Transverse colon (tissue), 4 donors: Measurements from ENCODE around the gene PPARA. TPM values are rescaled to one million over a fixed set of nuclear protein-coding genes. Genes with fewer than 3 reads are reported as not detected.

Experiments
- DNase-seq: peaks from one replicate; pipeline ENCODE4 v3.0.0-alpha.2; 2019
- H3K27ac ChIP-seq, 4 donors: fragments of 200-600 bp; sonication (generic); 2 replicates each; pipeline ENCODE4 v1.5.1; 2016 to 2018; ENCODE audit warnings: inconsistent platforms in 4 of 4
- H3K27me3 ChIP-seq: fragments of 200-600 bp; sonication (generic); 2 replicates; pipeline ENCODE4 v1.5.1; 2017; ENCODE audit warnings: inconsistent platforms
- H3K36me3 ChIP-seq, 4 donors: fragments of 200-600 bp; sonication (generic); 2 replicates each; pipeline ENCODE4 v1.5.1; 2017 to 2019; ENCODE audit warnings: inconsistent platforms in 4 of 4
- H3K4me1 ChIP-seq, 4 donors: fragments of 200-600 bp; sonication (generic); 2 replicates each; pipeline ENCODE4 v1.5.1; 2017 to 2020; ENCODE audit warnings: inconsistent platforms in 4 of 4
- H3K4me3 ChIP-seq, 4 donors: fragments of 200-600 bp; sonication (generic); 1 replicate in 1 of 4; 2 replicates in 3 of 4; pipeline versions ENCODE4 v1.5.1 to v1.6.1; 2017 to 2019; ENCODE audit warnings: inconsistent platforms in 4 of 4
- H3K9me3 ChIP-seq, 2 donors: fragments of 200-600 bp; sonication (generic); 2 replicates each; pipeline ENCODE4 v1.5.1; 2017 to 2019; ENCODE audit warnings: inconsistent platforms in 2 of 2
- CTCF ChIP-seq, 5 experiments: fragments of 200-600 bp in 3 of 5; fragments of 450-650 bp in 2 of 5; sonication (generic) in 3 of 5; IDR thresholded peaks; 1 replicate in 2 of 5; 2 replicates in 3 of 5; pipeline ENCODE4 v1.5.1; 2016 to 2017; ENCODE audit warnings: antibody characterized with exemption in 5 of 5, inconsistent platforms in 3 of 5, mild to moderate bottlenecking in 2 of 5, moderate library complexity in 1 of 5
- EP300 ChIP-seq: sonication (generic); formaldehyde crosslinking; IDR thresholded peaks from one replicate; pipeline ENCODE4 v1.6.1; 2017; ENCODE audit warnings: antibody characterized with exemption, low read depth
- POLR2A ChIP-seq: fragments of 450-650 bp; IDR thresholded peaks from one replicate; pipeline ENCODE4 v1.6.1; 2016; ENCODE audit warnings: antibody characterized with exemption, mild to moderate bottlenecking, moderate library complexity
- POLR2AphosphoS5 ChIP-seq, 3 donors: sonication (generic); formaldehyde crosslinking; IDR thresholded peaks; one replicate each; pipeline ENCODE4 v1.6.1; 2016; ENCODE audit warnings: antibody characterized with exemption in 3 of 3
- WGBS, 2 donors: methylation state at CpG; one replicate each; pipeline ENCODE4 v1.1.5; 2018; ENCODE audit warnings: low coverage in 1 of 2; 5-methylcytosine and 5-hydroxymethylcytosine counted together
- in situ Hi-C, 4 donors: fragments of 200-750 bp; cut with MboI; loops; one replicate each; pipeline versions ENCODE4 v1.15.0 to v1.15.1; 2017; ENCODE audit warnings: low sequenced_read_pairs in 3 of 4, low pct_ligation_motif_present in 1 of 4, low pct_unique_long_range_greater_than_20kb in 1 of 4
- intact Hi-C: fragments of 100-400 bp; cut with DNase I; formaldehyde crosslinking; loops from one replicate; pipeline ENCODE4 v1.15.1; 2023; ENCODE audit warnings: low total_unique reads
- total RNA-seq, 4 donors: library from RNA; depleted of rRNA; stranded (reverse); fragments of >200 nt; gene quantifications; one replicate each; pipeline ENCODE4 v1.1.0, GENCODE V29; 2016

PPARA gene
- total RNA-seq, 4 donors from 2014 or later = 52.0 to 88.1 (median 74.7) TPM

- in situ Hi-C loops (no loop called here), intact Hi-C loops (no loop called here)
- H3K9me3 ChIP-seq = peaks cover 19% of the 10 kb centered on the region in 2 donors
- H3K36me3 ChIP-seq = peaks cover 0 to 47% (median 20%) of the 10 kb centered on the region in 4 donors
- H3K27ac ChIP-seq = no peak overlapping the region
- TF ChIP-seq POLR2A (no peak), CTCF (IDR thresholded peaks at IDR 0.05) (no peak), POLR2AphosphoS5 (IDR thresholded peaks at IDR 0.05) (no peak), EP300 (no peak)
- WGBS, 2 donors = 92 to 100% methylated on average over 1 to 12 of the region's 12 CpGs
- H3K4me3 ChIP-seq = no peak overlapping the region
- DNase-seq = no peak
- H3K4me1 ChIP-seq = no peaks in the 10 kb centered on the region
- H3K27me3 ChIP-seq = no peaks in the 10 kb centered on the region
Measured at GRCh38 chr22:46180370-46181137, 30.2 kb downstream of the PPARA start.

- intact Hi-C loops = no loop called here
- no peak for TF ChIP-seq POLR2AphosphoS5 (IDR thresholded peaks at IDR 0.05)
- no peak for TF ChIP-seq CTCF (IDR thresholded peaks at IDR 0.05)
- no peak for TF ChIP-seq EP300
- TF ChIP-seq POLR2A = no peak
- in situ Hi-C loops = no loop called here
- H3K36me3 ChIP-seq = peaks cover 0 to 34% (median 17%) of the 10 kb centered on the region in 4 donors
- no peak for DNase-seq
- 53 to 79% methylated on average over 3 to 5 of the region's 5 CpGs for WGBS, 2 donors
- H3K27ac ChIP-seq = no peak overlapping the region
- H3K9me3 ChIP-seq = peaks cover 19% of the 10 kb centered on the region in 2 donors
- H3K27me3 ChIP-seq = no peaks in the 10 kb centered on the region
- no peaks in the 10 kb centered on the region for H3K4me1 ChIP-seq
- no peak overlapping the region for H3K4me3 ChIP-seq
Measured at GRCh38 chr22:46183733-46184132, 33.4 kb downstream of the PPARA start.

GRCh38 chr22:46185283-46185682, 35.0 kb downstream of the PPARA start:
- intact Hi-C loops = no loop called here

GRCh38 chr22:46187862-46188261, 37.5 kb downstream of the PPARA start:
- in situ Hi-C loops = no loop called here
- peaks cover 3 to 23% (median 11%) of the 10 kb centered on the region in 4 donors for H3K4me1 ChIP-seq
- no peak overlapping the region for H3K4me3 ChIP-seq
- no peaks in the 10 kb centered on the region for H3K9me3 ChIP-seq
- no peak overlapping the region for H3K27ac ChIP-seq
- DNase-seq = no peak
- H3K36me3 ChIP-seq = peaks cover 0 to 11% (median 5%) of the 10 kb centered on the region in 4 donors
- intact Hi-C loops = no loop called here
- TF ChIP-seq EP300 = no peak
- no peak for TF ChIP-seq POLR2AphosphoS5 (IDR thresholded peaks at IDR 0.05)
- no peak for TF ChIP-seq POLR2A
- no peak for TF ChIP-seq CTCF (IDR thresholded peaks at IDR 0.05)
- H3K27me3 ChIP-seq = no peaks in the 10 kb centered on the region
- 99 to 100% methylated on average over 1 to 3 of the region's 3 CpGs for WGBS, 2 donors

More at GRCh38 chr22:46185283-46185682, 35.0 kb downstream of the PPARA start:
- H3K4me1 ChIP-seq = no peaks in the 10 kb centered on the region
- no peak overlapping the region for H3K27ac ChIP-seq
- in situ Hi-C loops = no loop called here
- TF ChIP-seq POLR2A (no peak), EP300 (no peak)
- no peak overlapping the region for H3K4me3 ChIP-seq
- DNase-seq = no peak
- no peaks in the 10 kb centered on the region for H3K27me3 ChIP-seq
- WGBS, 2 donors = 95% methylated on average over 2 of the region's 2 CpGs; no CpG with 5 or more reads in 1 of the 2 donors
- peaks cover 0 to 20% (median 9%) of the 10 kb centered on the region in 4 donors for H3K36me3 ChIP-seq
- H3K9me3 ChIP-seq = peaks cover 7 to 10% of the 10 kb centered on the region in 2 donors
